ENCODE results near the gene ZNF79.

DNA sequence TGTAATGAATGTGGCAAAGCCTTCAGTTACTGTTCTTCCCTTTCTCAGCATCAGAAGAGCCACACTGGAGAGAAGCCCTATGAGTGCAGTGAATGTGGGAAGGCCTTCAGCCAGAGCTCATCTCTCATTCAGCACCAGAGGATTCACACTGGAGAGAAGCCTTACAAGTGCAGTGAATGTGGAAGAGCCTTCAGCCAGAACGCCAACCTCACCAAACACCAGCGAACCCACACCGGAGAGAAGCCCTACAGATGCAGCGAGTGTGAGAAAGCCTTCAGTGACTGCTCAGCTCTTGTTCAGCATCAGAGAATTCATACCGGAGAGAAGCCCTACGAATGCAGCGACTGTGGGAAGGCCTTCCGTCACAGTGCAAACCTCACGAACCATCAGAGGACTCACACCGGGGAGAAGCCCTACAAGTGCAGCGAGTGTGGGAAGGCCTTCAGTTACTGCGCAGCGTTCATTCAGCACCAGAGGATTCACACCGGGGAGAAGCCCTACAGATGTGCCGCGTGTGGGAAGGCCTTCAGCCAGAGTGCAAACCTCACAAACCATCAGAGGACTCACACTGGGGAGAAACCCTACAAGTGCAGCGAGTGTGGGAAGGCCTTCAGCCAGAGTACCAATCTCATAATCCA is 20.2 kb downstream of the ZNF79 start:
- TF ChIP-seq SMC3 (conservative IDR thresholded peaks at IDR 0.05; ENCODE audit: insufficient read depth, low read depth, low read length), result no peak
- TF ChIP-seq, protein P1, sequence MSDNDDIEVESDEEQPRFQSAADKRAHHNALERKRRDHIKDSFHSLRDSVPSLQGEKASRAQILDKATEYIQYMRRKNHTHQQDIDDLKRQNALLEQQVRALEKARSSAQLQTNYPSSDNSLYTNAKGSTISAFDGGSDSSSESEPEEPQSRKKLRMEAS (CRISPR knock-in tag; IDR thresholded peaks at IDR 0.05), result no peak
- TF ChIP-seq FOXK2 (conservative IDR thresholded peaks at IDR 0.05 in 1 of 2, IDR thresholded peaks at IDR 0.05 in 1 of 2; ENCODE audit: low read depth in 2 of 2), result no peak
- TF ChIP-seq, protein P2, sequence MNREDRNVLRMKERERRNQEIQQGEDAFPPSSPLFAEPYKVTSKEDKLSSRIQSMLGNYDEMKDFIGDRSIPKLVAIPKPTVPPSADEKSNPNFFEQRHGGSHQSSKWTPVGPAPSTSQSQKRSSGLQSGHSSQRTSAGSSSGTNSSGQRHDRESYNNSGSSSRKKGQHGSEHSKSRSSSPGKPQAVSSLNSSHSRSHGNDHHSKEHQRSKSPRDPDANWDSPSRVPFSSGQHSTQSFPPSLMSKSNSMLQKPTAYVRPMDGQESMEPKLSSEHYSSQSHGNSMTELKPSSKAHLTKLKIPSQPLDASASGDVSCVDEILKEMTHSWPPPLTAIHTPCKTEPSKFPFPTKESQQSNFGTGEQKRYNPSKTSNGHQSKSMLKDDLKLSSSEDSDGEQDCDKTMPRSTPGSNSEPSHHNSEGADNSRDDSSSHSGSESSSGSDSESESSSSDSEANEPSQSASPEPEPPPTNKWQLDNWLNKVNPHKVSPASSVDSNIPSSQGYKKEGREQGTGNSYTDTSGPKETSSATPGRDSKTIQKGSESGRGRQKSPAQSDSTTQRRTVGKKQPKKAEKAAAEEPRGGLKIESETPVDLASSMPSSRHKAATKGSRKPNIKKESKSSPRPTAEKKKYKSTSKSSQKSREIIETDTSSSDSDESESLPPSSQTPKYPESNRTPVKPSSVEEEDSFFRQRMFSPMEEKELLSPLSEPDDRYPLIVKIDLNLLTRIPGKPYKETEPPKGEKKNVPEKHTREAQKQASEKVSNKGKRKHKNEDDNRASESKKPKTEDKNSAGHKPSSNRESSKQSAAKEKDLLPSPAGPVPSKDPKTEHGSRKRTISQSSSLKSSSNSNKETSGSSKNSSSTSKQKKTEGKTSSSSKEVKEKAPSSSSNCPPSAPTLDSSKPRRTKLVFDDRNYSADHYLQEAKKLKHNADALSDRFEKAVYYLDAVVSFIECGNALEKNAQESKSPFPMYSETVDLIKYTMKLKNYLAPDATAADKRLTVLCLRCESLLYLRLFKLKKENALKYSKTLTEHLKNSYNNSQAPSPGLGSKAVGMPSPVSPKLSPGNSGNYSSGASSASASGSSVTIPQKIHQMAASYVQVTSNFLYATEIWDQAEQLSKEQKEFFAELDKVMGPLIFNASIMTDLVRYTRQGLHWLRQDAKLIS (CRISPR knock-in tag; IDR thresholded peaks at IDR 0.05), result no peak
- TF ChIP-seq NFYB (IDR thresholded peaks at IDR 0.05; ENCODE audit: extremely low read depth, insufficient read length), result no peak
- no peak for TF ChIP-seq OTX1 (CRISPR knock-in tag; IDR thresholded peaks at IDR 0.05)
- no peak for TF ChIP-seq SP2 (IDR thresholded peaks at IDR 0.05; ENCODE audit: extremely low read depth, low read depth, low read length, poor library complexity, severe bottlenecking)
- no peak for TF ChIP-seq ESRRA (IDR thresholded peaks at IDR 0.05; ENCODE audit: borderline replicate concordance, low read depth)
- no peak for TF ChIP-seq ZNF696 (CRISPR knock-in tag; conservative IDR thresholded peaks at IDR 0.05)
- peak; percentile 93 for TF ChIP-seq ZNF274 (IDR thresholded peaks at IDR 0.05; ENCODE audit: borderline replicate concordance, low read depth, low read length)
- TF ChIP-seq, protein P3, sequence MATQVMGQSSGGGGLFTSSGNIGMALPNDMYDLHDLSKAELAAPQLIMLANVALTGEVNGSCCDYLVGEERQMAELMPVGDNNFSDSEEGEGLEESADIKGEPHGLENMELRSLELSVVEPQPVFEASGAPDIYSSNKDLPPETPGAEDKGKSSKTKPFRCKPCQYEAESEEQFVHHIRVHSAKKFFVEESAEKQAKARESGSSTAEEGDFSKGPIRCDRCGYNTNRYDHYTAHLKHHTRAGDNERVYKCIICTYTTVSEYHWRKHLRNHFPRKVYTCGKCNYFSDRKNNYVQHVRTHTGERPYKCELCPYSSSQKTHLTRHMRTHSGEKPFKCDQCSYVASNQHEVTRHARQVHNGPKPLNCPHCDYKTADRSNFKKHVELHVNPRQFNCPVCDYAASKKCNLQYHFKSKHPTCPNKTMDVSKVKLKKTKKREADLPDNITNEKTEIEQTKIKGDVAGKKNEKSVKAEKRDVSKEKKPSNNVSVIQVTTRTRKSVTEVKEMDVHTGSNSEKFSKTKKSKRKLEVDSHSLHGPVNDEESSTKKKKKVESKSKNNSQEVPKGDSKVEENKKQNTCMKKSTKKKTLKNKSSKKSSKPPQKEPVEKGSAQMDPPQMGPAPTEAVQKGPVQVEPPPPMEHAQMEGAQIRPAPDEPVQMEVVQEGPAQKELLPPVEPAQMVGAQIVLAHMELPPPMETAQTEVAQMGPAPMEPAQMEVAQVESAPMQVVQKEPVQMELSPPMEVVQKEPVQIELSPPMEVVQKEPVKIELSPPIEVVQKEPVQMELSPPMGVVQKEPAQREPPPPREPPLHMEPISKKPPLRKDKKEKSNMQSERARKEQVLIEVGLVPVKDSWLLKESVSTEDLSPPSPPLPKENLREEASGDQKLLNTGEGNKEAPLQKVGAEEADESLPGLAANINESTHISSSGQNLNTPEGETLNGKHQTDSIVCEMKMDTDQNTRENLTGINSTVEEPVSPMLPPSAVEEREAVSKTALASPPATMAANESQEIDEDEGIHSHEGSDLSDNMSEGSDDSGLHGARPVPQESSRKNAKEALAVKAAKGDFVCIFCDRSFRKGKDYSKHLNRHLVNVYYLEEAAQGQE (IDR thresholded peaks at IDR 0.05; ENCODE audit: borderline replicate concordance), result no peak
- TF ChIP-seq, protein P3 (CRISPR knock-in tag; IDR thresholded peaks at IDR 0.05; ENCODE audit: low read depth), result no peak
- TF ChIP-seq ZNF644 (tag; IDR thresholded peaks at IDR 0.05; ENCODE audit: low read depth), result no peak
- TF ChIP-seq ZNF764 (CRISPR knock-in tag; IDR thresholded peaks at IDR 0.05; ENCODE audit: low read depth), result no peak
